ENCODE measurements around the gene ATP1B3.
A peak's percentile ranks its signal among the peaks of the same experiment; 100 is the strongest.
"Not testable (repeated sequence)": the region's sequence is repeated elsewhere in the genome, so short reads cannot be mapped to it uniquely, and the experiment has no call there.

Gene ATP1B3

GRCh38 chr3:141845407-141846049, 30.9 kb upstream of the ATP1B3 start:
- no peak for DNase-seq
- TF ChIP-seq, protein P1, sequence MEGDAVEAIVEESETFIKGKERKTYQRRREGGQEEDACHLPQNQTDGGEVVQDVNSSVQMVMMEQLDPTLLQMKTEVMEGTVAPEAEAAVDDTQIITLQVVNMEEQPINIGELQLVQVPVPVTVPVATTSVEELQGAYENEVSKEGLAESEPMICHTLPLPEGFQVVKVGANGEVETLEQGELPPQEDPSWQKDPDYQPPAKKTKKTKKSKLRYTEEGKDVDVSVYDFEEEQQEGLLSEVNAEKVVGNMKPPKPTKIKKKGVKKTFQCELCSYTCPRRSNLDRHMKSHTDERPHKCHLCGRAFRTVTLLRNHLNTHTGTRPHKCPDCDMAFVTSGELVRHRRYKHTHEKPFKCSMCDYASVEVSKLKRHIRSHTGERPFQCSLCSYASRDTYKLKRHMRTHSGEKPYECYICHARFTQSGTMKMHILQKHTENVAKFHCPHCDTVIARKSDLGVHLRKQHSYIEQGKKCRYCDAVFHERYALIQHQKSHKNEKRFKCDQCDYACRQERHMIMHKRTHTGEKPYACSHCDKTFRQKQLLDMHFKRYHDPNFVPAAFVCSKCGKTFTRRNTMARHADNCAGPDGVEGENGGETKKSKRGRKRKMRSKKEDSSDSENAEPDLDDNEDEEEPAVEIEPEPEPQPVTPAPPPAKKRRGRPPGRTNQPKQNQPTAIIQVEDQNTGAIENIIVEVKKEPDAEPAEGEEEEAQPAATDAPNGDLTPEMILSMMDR (IDR thresholded peaks at IDR 0.05), result no peak
- Histone ChIP-seq H3K9me3 (no peaks in the 10 kb centered on the region), H3K27ac (no peak overlapping the region), H3K27me3 (no peaks in the 10 kb centered on the region), H3K4me1 (no peaks in the 10 kb centered on the region), H3K36me3 (no peaks in the 10 kb centered on the region), H3K4me3 (no peak overlapping the region)
- intact Hi-C loops (cut with DNase I; ENCODE audit: low total_unique reads), result no loop called here

DNA sequence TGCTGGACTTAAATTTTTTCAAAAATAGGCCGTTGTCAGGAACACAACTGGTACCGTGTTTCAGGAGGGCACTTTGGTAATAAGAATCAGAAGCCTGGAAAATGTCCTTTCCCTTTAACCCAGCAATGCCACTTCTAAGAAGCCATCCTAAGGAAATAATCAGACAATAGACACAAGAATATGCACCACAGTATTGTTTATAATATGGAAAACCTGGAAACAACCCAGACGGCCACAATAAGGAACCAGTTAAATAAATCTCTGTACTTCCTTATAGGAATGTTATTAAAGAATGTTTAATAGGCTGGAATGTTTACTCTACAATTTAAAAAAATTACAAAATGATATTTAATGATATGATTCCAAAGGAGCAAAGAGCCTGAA, 30.4 kb upstream of the ATP1B3 start:
- H3K9me3 ChIP-seq, result no peaks in the 10 kb centered on the region
- intact Hi-C loops (cut with DNase I; ENCODE audit: low total_unique reads), result no loop called here
- H3K27ac ChIP-seq, result no peak overlapping the region
- no peaks in the 10 kb centered on the region for H3K36me3 ChIP-seq
- no peak overlapping the region for H3K4me3 ChIP-seq
- H3K27me3 ChIP-seq, result no peaks in the 10 kb centered on the region
- DNase-seq, result no peak
- no peaks in the 10 kb centered on the region for H3K4me1 ChIP-seq
- TF ChIP-seq, protein P1 (IDR thresholded peaks at IDR 0.05), result no peak

- H3K4me3 ChIP-seq; H3K36me3 ChIP-seq; intact Hi-C loops (cut with DNase I; ENCODE audit: low total_unique reads); DNase-seq; H3K9me3 ChIP-seq; H3K27me3 ChIP-seq; H3K4me1 ChIP-seq; H3K27ac ChIP-seq: not testable (repeated sequence)
Measured at GRCh38 chr3:141848159-141848748, 28.2 kb upstream of the ATP1B3 start.

DNA sequence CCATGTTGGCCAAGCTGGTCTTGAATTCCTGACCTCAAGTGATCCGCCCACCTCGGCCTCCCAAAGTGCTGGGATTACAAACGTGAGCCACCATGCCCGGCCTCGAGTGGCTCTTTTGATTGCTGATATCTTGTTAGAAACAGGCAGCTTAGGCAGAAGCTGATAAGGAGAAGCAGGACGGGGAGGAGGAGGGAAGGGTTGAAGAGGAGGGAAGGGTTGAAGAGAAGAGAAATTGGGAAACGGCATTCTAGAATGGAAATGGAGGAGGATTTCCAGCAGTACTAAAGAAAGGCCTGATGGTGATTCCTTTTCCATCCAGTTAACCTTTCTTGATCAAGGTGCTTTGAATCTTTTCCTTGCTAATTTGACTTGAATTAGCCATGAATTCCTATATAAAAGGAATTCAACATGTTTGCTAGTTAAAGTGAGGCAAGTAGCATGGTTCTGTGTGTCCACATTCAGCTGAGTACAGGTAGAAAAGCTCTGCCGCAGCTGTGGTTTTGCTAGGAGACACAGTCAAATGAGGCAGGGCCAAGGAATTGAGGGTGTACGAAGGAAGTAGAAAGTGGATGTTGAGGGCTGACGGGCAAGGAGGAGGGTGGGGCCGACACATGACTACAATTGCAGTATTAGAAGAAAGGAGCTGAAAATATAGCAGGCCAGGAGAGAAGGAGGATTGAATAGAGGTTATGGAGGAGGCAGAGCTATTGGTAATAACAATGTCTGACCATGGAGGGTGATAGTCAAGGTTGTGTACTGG, 27.2 kb upstream of the ATP1B3 start:
- Histone ChIP-seq H3K4me1 (no peaks in the 10 kb centered on the region), H3K27ac (no peak overlapping the region), H3K27me3 (no peaks in the 10 kb centered on the region), H3K9me3 (no peaks in the 10 kb centered on the region), H3K36me3 (no peaks in the 10 kb centered on the region), H3K4me3 (no peak overlapping the region)
- intact Hi-C loops (cut with DNase I; ENCODE audit: low total_unique reads), result no loop called here
- DNase-seq, result peak in 1 of 2 donors; percentile 39
- TF ChIP-seq, protein P1 (IDR thresholded peaks at IDR 0.05), result no peak

- DNase-seq, result no peak
- no peak overlapping the region for H3K27ac ChIP-seq
- no peak overlapping the region for H3K4me3 ChIP-seq
- intact Hi-C loops (cut with DNase I; ENCODE audit: low total_unique reads), result no loop called here
- no peaks in the 10 kb centered on the region for H3K36me3 ChIP-seq
- no peaks in the 10 kb centered on the region for H3K9me3 ChIP-seq
- no peaks in the 10 kb centered on the region for H3K27me3 ChIP-seq
- TF ChIP-seq, protein P1 (IDR thresholded peaks at IDR 0.05), result no peak
- H3K4me1 ChIP-seq, result no peaks in the 10 kb centered on the region
Measured at GRCh38 chr3:141851411-141851810, 25.0 kb upstream of the ATP1B3 start.

DNA sequence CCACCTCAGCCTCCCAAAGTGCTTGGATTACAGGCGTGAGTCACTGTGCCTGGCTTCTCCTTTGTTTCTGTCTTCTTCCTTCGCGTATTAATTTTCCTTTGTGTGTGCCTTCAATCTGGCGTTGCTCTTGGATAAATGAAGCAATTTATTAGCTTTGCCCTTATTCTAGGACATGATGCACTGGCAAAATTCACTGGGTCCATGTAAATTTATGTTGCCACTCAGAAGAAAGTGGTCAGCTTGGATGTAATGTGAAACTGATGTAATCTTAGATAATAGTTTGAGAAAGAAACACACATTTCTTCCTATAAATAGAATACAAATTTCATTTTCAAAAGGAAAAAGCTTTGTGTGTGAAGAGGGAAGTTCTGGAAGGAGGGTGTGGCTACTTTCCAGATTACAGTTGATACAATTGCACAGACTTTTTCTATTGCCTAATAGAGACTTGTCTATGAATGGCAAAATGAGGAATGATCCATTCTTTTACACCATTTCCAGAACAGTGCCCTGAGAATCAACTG, 23.3 kb upstream of the ATP1B3 start:
- H3K27ac ChIP-seq, result no peak overlapping the region
- intact Hi-C loops (cut with DNase I; ENCODE audit: low total_unique reads), result no loop called here

More for the DNA sequence above, 23.3 kb upstream of the ATP1B3 start:
- TF ChIP-seq, protein P1 (IDR thresholded peaks at IDR 0.05), result no peak
- Histone ChIP-seq H3K4me3 (no peak overlapping the region), H3K9me3 (no peaks in the 10 kb centered on the region), H3K36me3 (no peaks in the 10 kb centered on the region), H3K4me1 (no peaks in the 10 kb centered on the region), H3K27me3 (no peaks in the 10 kb centered on the region)
- no peak for DNase-seq

Data from tibial artery (tissue), 4 donors.